22Rv1 (cell line): ENCODE measurements around the gene GRPEL2.

Experiments
- ZFX ChIP-seq: fragments of 450-650 bp; IDR thresholded peaks from 2 replicates; pipeline ENCODE4 v1.6.1; 2017; ENCODE audit warnings: antibody characterized with exemption, borderline replicate concordance
- TF ChIP-seq, protein P1 (sequence below): fragments of 450-650 bp; IDR thresholded peaks from 2 replicates; pipeline ENCODE4 v1.5.1; 2017; ENCODE audit warnings: mild to moderate bottlenecking

DNA sequence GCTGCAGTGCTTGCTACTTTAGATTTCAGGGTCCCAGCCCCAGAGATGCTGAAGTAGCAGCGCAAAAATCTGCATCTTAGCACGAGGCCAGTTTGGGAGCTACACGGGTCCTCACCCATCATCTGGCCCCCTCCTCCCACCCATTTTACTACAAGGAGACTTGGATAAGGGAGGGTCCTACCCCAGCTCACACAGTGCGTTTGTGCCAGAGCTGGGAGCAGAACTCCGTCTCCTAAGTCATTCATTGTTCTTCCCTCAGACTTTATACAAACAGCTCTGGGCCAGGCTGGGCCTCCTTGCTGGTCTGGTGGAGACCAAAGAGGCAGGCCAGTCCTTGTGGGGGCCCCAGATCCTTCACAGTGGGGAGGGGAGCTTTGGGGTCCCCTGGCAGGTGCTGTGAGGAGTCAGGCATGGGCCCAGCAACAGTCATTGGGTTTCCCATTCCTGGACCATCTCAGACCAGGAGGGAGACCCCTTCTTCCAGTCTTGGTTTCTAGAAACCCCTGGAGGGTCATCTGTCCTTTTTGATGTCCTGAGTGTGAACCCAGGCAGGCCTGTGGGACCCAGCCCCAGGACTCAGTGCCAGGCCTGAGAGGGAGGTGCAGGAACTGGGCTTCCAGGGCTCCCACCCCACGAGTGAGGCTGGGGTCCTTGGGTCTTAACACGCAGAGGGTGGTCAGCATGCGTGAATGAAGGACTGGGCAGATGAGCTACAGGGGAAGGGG lies 36.1 kb downstream of the GRPEL2 start:
- TF ChIP-seq, protein P1, sequence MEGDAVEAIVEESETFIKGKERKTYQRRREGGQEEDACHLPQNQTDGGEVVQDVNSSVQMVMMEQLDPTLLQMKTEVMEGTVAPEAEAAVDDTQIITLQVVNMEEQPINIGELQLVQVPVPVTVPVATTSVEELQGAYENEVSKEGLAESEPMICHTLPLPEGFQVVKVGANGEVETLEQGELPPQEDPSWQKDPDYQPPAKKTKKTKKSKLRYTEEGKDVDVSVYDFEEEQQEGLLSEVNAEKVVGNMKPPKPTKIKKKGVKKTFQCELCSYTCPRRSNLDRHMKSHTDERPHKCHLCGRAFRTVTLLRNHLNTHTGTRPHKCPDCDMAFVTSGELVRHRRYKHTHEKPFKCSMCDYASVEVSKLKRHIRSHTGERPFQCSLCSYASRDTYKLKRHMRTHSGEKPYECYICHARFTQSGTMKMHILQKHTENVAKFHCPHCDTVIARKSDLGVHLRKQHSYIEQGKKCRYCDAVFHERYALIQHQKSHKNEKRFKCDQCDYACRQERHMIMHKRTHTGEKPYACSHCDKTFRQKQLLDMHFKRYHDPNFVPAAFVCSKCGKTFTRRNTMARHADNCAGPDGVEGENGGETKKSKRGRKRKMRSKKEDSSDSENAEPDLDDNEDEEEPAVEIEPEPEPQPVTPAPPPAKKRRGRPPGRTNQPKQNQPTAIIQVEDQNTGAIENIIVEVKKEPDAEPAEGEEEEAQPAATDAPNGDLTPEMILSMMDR: no peak
- TF ChIP-seq ZFX: no peak
